ENCODE results near the gene MEAK7. TPM values are rescaled to one million over a fixed set of nuclear protein-coding genes. Genes with fewer than 3 reads are reported as not detected.
"Not testable (repeated sequence)": the region's sequence is repeated elsewhere in the genome, so short reads cannot be mapped to it uniquely, and the experiment has no call there.

Gene MEAK7
- total and polyA plus RNA-seq, 5 donors from 2014 or later: 5.8 to 11.9 (median 7.9) TPM

- ATAC-seq (ENCODE audit: low read depth in 2 of 2) (no peak), DNase-seq (no peak)
- peaks cover 0 to 3% (median 0%) of the 10 kb centered on the region in 7 donors for H3K9me3 Mint-ChIP-seq
- Histone ChIP-seq H3K4me3 (ENCODE audit: low read depth, low read length) (no peak overlapping the region), H3K36me3 (ENCODE audit: control insufficient read depth, insufficient read depth, low read length) (peaks cover under 1% of the 10 kb centered on the region), H3K4me1 (ENCODE audit: control insufficient read depth, insufficient read depth, low read length, poor library complexity, severe bottlenecking) (no peaks in the 10 kb centered on the region), H3K9me3 (ENCODE audit: control insufficient read depth in 2 of 2, low read length in 2 of 2) (peaks cover 0 to 1% of the 10 kb centered on the region in 2 experiments), H3K27ac (ENCODE audit: insufficient read depth, low read length, poor library complexity, severe bottlenecking) (no peak overlapping the region), H3K27me3 (ENCODE audit: control insufficient read depth, insufficient read depth, low read length) (no peaks in the 10 kb centered on the region)
- H3K27me3 Mint-ChIP-seq: no peaks in the 10 kb centered on the region
- H3K27ac Mint-ChIP-seq: no peak overlapping the region
- H3K36me3 Mint-ChIP-seq: no peaks in the 10 kb centered on the region
- H3K4me3 Mint-ChIP-seq: no peak overlapping the region
- H3K4me1 Mint-ChIP-seq: peaks cover 0 to 12% (median 5%) of the 10 kb centered on the region in 4 donors
Measured at GRCh38 chr16:84524346-84524920, 20.0 kb upstream of the MEAK7 start.

- H3K36me3 Mint-ChIP-seq: no peaks in the 10 kb centered on the region
- H3K4me3 Mint-ChIP-seq: no peak overlapping the region
- H3K9me3 ChIP-seq (ENCODE audit: control insufficient read depth in 2 of 2, low read length in 2 of 2): no peaks in the 10 kb centered on the region
- H3K4me1 ChIP-seq (ENCODE audit: control insufficient read depth, insufficient read depth, low read length, poor library complexity, severe bottlenecking): peaks cover 12% of the 10 kb centered on the region
- no peak overlapping the region for H3K27ac Mint-ChIP-seq
- no peak for DNase-seq
- H3K4me1 Mint-ChIP-seq: peaks cover 1 to 37% (median 17%) of the 10 kb centered on the region in 4 donors
- H3K27me3 Mint-ChIP-seq: no peaks in the 10 kb centered on the region
- no peak overlapping the region for H3K4me3 ChIP-seq (ENCODE audit: low read depth, low read length)
- ATAC-seq (ENCODE audit: low read depth in 2 of 2): no peak
- H3K27ac ChIP-seq (ENCODE audit: insufficient read depth, low read length, poor library complexity, severe bottlenecking): no peak overlapping the region
- H3K9me3 Mint-ChIP-seq: no peaks in the 10 kb centered on the region
- no peaks in the 10 kb centered on the region for H3K27me3 ChIP-seq (ENCODE audit: control insufficient read depth, insufficient read depth, low read length)
- H3K36me3 ChIP-seq (ENCODE audit: control insufficient read depth, insufficient read depth, low read length): no peaks in the 10 kb centered on the region
Measured at GRCh38 chr16:84521497-84521770, 17.0 kb upstream of the MEAK7 start.

- DNase-seq (no peak), ATAC-seq (ENCODE audit: low read depth in 2 of 2) (no peak)
- H3K27me3 Mint-ChIP-seq: no peaks in the 10 kb centered on the region
- Histone ChIP-seq H3K27ac (ENCODE audit: insufficient read depth, low read length, poor library complexity, severe bottlenecking) (no peak overlapping the region), H3K4me1 (ENCODE audit: control insufficient read depth, insufficient read depth, low read length, poor library complexity, severe bottlenecking) (peaks cover 12% of the 10 kb centered on the region), H3K9me3 (ENCODE audit: control insufficient read depth in 2 of 2, low read length in 2 of 2) (no peaks in the 10 kb centered on the region), H3K4me3 (ENCODE audit: low read depth, low read length) (no peak overlapping the region), H3K27me3 (ENCODE audit: control insufficient read depth, insufficient read depth, low read length) (no peaks in the 10 kb centered on the region), H3K36me3 (ENCODE audit: control insufficient read depth, insufficient read depth, low read length) (no peaks in the 10 kb centered on the region)
- peak overlapping the region in 1 of 3 donors; percentile 71 for H3K27ac Mint-ChIP-seq
- no peaks in the 10 kb centered on the region for H3K9me3 Mint-ChIP-seq
- H3K4me3 Mint-ChIP-seq: no peak overlapping the region
- H3K4me1 Mint-ChIP-seq: peaks cover 5 to 41% (median 18%) of the 10 kb centered on the region in 4 donors
- no peaks in the 10 kb centered on the region for H3K36me3 Mint-ChIP-seq
Measured at GRCh38 chr16:84520725-84521496, 16.5 kb upstream of the MEAK7 start.

- no peak overlapping the region for H3K4me3 Mint-ChIP-seq
- no peaks in the 10 kb centered on the region for H3K36me3 Mint-ChIP-seq
- H3K4me1 Mint-ChIP-seq: peaks cover 8 to 50% (median 23%) of the 10 kb centered on the region in 4 donors
- DNase-seq (no peak), ATAC-seq (ENCODE audit: low read depth in 2 of 2) (no peak)
- no peaks in the 10 kb centered on the region for H3K27me3 Mint-ChIP-seq
- no peak overlapping the region for H3K4me3 ChIP-seq (ENCODE audit: low read depth, low read length)
- H3K27ac ChIP-seq (ENCODE audit: insufficient read depth, low read length, poor library complexity, severe bottlenecking): no peak overlapping the region
- H3K9me3 ChIP-seq (ENCODE audit: control insufficient read depth in 2 of 2, low read length in 2 of 2): no peaks in the 10 kb centered on the region
- H3K27me3 ChIP-seq (ENCODE audit: control insufficient read depth, insufficient read depth, low read length): no peaks in the 10 kb centered on the region
- peaks cover 0 to 1% (median 0%) of the 10 kb centered on the region in 7 donors for H3K9me3 Mint-ChIP-seq
- peak overlapping the region in 2 of 3 donors; percentile 71 to 78 for H3K27ac Mint-ChIP-seq
- H3K36me3 ChIP-seq (ENCODE audit: control insufficient read depth, insufficient read depth, low read length): no peaks in the 10 kb centered on the region
- H3K4me1 ChIP-seq (ENCODE audit: control insufficient read depth, insufficient read depth, low read length, poor library complexity, severe bottlenecking): peaks cover 22% of the 10 kb centered on the region
Measured at GRCh38 chr16:84519855-84520254, 15.4 kb upstream of the MEAK7 start.

- Histone ChIP-seq H3K9me3 (ENCODE audit: control insufficient read depth in 2 of 2, low read length in 2 of 2) (no peaks in the 10 kb centered on the region), H3K36me3 (ENCODE audit: control insufficient read depth, insufficient read depth, low read length) (no peaks in the 10 kb centered on the region), H3K27me3 (ENCODE audit: control insufficient read depth, insufficient read depth, low read length) (no peaks in the 10 kb centered on the region), H3K4me1 (ENCODE audit: control insufficient read depth, insufficient read depth, low read length, poor library complexity, severe bottlenecking) (peaks cover 32% of the 10 kb centered on the region), H3K4me3 (ENCODE audit: low read depth, low read length) (no peak overlapping the region), H3K27ac (ENCODE audit: insufficient read depth, low read length, poor library complexity, severe bottlenecking) (peak overlapping the region; percentile 57)
- peak overlapping the region in 2 of 4 donors; percentile 7 to 19 for H3K4me3 Mint-ChIP-seq
- DNase-seq (peak in 2 of 3 donors; percentile 54 to 86), ATAC-seq (ENCODE audit: low read depth in 2 of 2) (peak; percentile 26 to 35)
- H3K9me3 Mint-ChIP-seq: peaks cover 0 to 1% (median 0%) of the 10 kb centered on the region in 7 donors
- H3K4me1 Mint-ChIP-seq: peaks cover 12 to 60% (median 30%) of the 10 kb centered on the region in 4 donors
- peak overlapping the region in 2 of 3 donors; percentile 71 to 86 for H3K27ac Mint-ChIP-seq
- no peaks in the 10 kb centered on the region for H3K27me3 Mint-ChIP-seq
- no peaks in the 10 kb centered on the region for H3K36me3 Mint-ChIP-seq
Measured at GRCh38 chr16:84518804-84519341, 14.4 kb upstream of the MEAK7 start.

GRCh38 chr16:84518220-84518619 lies 13.8 kb upstream of the MEAK7 start:
- not testable (repeated sequence) for H3K27me3 ChIP-seq (ENCODE audit: control insufficient read depth, insufficient read depth, low read length); H3K4me3 ChIP-seq (ENCODE audit: low read depth, low read length); DNase-seq; H3K36me3 Mint-ChIP-seq; H3K9me3 Mint-ChIP-seq; H3K27ac ChIP-seq (ENCODE audit: insufficient read depth, low read length, poor library complexity, severe bottlenecking); H3K9me3 ChIP-seq (ENCODE audit: control insufficient read depth in 2 of 2, low read length in 2 of 2); H3K36me3 ChIP-seq (ENCODE audit: control insufficient read depth, insufficient read depth, low read length); H3K27me3 Mint-ChIP-seq; ATAC-seq (ENCODE audit: low read depth in 2 of 2)
- peaks cover 38% of the 10 kb centered on the region for H3K4me1 ChIP-seq (ENCODE audit: control insufficient read depth, insufficient read depth, low read length, poor library complexity, severe bottlenecking)
- Mint-ChIP-seq H3K27ac (peak overlapping the region in 1 of 3 donors; percentile 68), H3K4me1 (peaks cover 15 to 67% (median 35%) of the 10 kb centered on the region in 4 donors), H3K4me3 (peak overlapping the region in 1 of 4 donors; percentile 19)

- peak overlapping the region; percentile 38 to 68 (median 51) for H3K27ac Mint-ChIP-seq
- peaks cover 20 to 73% (median 39%) of the 10 kb centered on the region in 4 donors for H3K4me1 Mint-ChIP-seq
Measured at GRCh38 chr16:84517366-84517765, 12.9 kb upstream of the MEAK7 start.

More at GRCh38 chr16:84517366-84517765, 12.9 kb upstream of the MEAK7 start:
- Histone ChIP-seq H3K27me3 (ENCODE audit: control insufficient read depth, insufficient read depth, low read length) (no peaks in the 10 kb centered on the region), H3K27ac (ENCODE audit: insufficient read depth, low read length, poor library complexity, severe bottlenecking) (no peak overlapping the region), H3K4me1 (ENCODE audit: control insufficient read depth, insufficient read depth, low read length, poor library complexity, severe bottlenecking) (peaks cover 44% of the 10 kb centered on the region), H3K36me3 (ENCODE audit: control insufficient read depth, insufficient read depth, low read length) (no peaks in the 10 kb centered on the region), H3K4me3 (ENCODE audit: low read depth, low read length) (no peak overlapping the region), H3K9me3 (ENCODE audit: control insufficient read depth in 2 of 2, low read length in 2 of 2) (no peaks in the 10 kb centered on the region)
- ATAC-seq (ENCODE audit: low read depth in 2 of 2): no peak
- Mint-ChIP-seq H3K4me3 (no peak overlapping the region), H3K27me3 (no peaks in the 10 kb centered on the region), H3K9me3 (peaks cover 0 to 1% (median 0%) of the 10 kb centered on the region in 7 donors), H3K36me3 (no peaks in the 10 kb centered on the region)
- DNase-seq: no peak
